HG02798 (cell line): Measurements from ENCODE around the gene DCLK1.

Experiments used
- ATAC-seq: cut with Tn5 transposase; IDR thresholded peaks from one replicate; pipeline ENCODE4 v1.9.1; 2021; ENCODE audit warnings: mild to moderate bottlenecking; ENCODE audit not compliant: unreplicated experiment, poor library complexity

DCLK1 gene

GRCh38 chr13:35884211-35884760 is 246.9 kb downstream of the DCLK1 start:
- no peak for ATAC-seq

- no peak for ATAC-seq
These were observed 248.3 kb downstream of the DCLK1 start for GRCh38 chr13:35882722-35883497.

- no peak for ATAC-seq
These were observed 249.8 kb downstream of the DCLK1 start for GRCh38 chr13:35881360-35881759.

- no peak for ATAC-seq
These were observed 252.1 kb downstream of the DCLK1 start for GRCh38 chr13:35879111-35879510.

- ATAC-seq, result no peak
These were observed 254.6 kb downstream of the DCLK1 start for GRCh38 chr13:35876601-35877000.

GRCh38 chr13:35874704-35875103 is 256.5 kb downstream of the DCLK1 start:
- ATAC-seq, result no peak

- ATAC-seq, result no peak
These were observed 258.8 kb downstream of the DCLK1 start for GRCh38 chr13:35872369-35872768.

- ATAC-seq, result no peak
These were observed 259.6 kb downstream of the DCLK1 start for GRCh38 chr13:35871561-35871960.

GRCh38 chr13:35866801-35867200 is 264.4 kb downstream of the DCLK1 start:
- ATAC-seq, result no peak

GRCh38 chr13:35865341-35866240 is 265.6 kb downstream of the DCLK1 start:
- ATAC-seq, result no peak

- no peak for ATAC-seq
These were observed 270.5 kb downstream of the DCLK1 start for GRCh38 chr13:35860661-35861060.

- ATAC-seq, result no peak
These were observed 271.2 kb downstream of the DCLK1 start for GRCh38 chr13:35859981-35860380.

GRCh38 chr13:35858665-35859064 is 272.5 kb downstream of the DCLK1 start:
- ATAC-seq, result no peak

GRCh38 chr13:35857769-35858168 is 273.4 kb downstream of the DCLK1 start:
- no peak for ATAC-seq

- no peak for ATAC-seq
These were observed 274.3 kb downstream of the DCLK1 start for GRCh38 chr13:35856721-35857364.

- no peak for ATAC-seq
These were observed 275.1 kb downstream of the DCLK1 start for GRCh38 chr13:35856084-35856483.

GRCh38 chr13:35855531-35856019 is 275.6 kb downstream of the DCLK1 start:
- no peak for ATAC-seq

- ATAC-seq, result no peak
These were observed 276.9 kb downstream of the DCLK1 start for GRCh38 chr13:35854286-35854685.

GRCh38 chr13:35851881-35852280 is 279.3 kb downstream of the DCLK1 start:
- ATAC-seq, result no peak

GRCh38 chr13:35851356-35851755 is 279.8 kb downstream of the DCLK1 start:
- no peak for ATAC-seq
